ENCODE results near the gene AKTIP. TPM values are rescaled to one million over a fixed set of nuclear protein-coding genes. Genes with fewer than 3 reads are reported as not detected.

AKTIP gene
- total RNA-seq, 2 experiments from 2014 or later = 12.4 to 17.9 TPM

DNA sequence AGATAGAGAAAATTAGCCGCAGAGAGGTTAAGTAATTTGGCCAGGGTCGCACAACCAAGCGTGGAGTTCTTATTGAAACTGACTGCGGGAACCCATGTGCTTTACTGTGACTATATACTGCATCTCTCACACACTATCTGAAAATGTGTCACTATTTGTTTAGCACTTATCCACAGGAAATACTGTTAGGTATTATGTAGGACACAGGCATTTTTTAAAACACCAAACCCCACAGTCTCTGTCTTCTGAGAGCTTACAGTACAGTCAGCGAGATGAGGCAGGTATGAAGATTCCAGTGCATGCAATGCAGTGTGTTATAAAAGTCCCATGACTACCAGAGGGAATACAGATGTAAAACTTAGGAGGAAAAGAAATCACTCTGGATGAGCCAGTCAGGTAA, 57.5 kb downstream of the AKTIP start:
- CTCF ChIA-PET (ENCODE audit: unreplicated experiment) = interaction anchor here (1.5 kb wide), 1 partner anchor 10 kb away, joined by 3 read pairs; no protein-coding TSS in a partner anchor

More for the DNA sequence above, 57.5 kb downstream of the AKTIP start:
- H3K4me3 ChIP-seq (ENCODE audit: low read depth, low read length, poor library complexity, severe bottlenecking) = no peak overlapping the region
- peaks cover 9% of the 10 kb centered on the region; the same call in 1 of the 2 replicates for H3K9me3 ChIP-seq (ENCODE audit: low read length)
- no TSS peak for BruUV-seq (replicated peaks)
- peaks cover 13% of the 10 kb centered on the region for H3K4me1 ChIP-seq (ENCODE audit: insufficient read depth, low read length, poor library complexity, severe bottlenecking)
- H2AFZ ChIP-seq (ENCODE audit: low read length) = no peak overlapping the region
- intact Hi-C loops (cut with micrococcal nuclease; ENCODE audit: unreplicated experiment) = no loop called here
- H3K27ac ChIP-seq (ENCODE audit: low read depth, low read length, poor library complexity, severe bottlenecking) = no peak overlapping the region
- TF ChIP-seq, protein P1, sequence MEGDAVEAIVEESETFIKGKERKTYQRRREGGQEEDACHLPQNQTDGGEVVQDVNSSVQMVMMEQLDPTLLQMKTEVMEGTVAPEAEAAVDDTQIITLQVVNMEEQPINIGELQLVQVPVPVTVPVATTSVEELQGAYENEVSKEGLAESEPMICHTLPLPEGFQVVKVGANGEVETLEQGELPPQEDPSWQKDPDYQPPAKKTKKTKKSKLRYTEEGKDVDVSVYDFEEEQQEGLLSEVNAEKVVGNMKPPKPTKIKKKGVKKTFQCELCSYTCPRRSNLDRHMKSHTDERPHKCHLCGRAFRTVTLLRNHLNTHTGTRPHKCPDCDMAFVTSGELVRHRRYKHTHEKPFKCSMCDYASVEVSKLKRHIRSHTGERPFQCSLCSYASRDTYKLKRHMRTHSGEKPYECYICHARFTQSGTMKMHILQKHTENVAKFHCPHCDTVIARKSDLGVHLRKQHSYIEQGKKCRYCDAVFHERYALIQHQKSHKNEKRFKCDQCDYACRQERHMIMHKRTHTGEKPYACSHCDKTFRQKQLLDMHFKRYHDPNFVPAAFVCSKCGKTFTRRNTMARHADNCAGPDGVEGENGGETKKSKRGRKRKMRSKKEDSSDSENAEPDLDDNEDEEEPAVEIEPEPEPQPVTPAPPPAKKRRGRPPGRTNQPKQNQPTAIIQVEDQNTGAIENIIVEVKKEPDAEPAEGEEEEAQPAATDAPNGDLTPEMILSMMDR (conservative IDR thresholded peaks at IDR 0.05; ENCODE audit: low read length) = no peak
- no peak for TF ChIP-seq EZH2phosphoT487 (IDR thresholded peaks at IDR 0.05; ENCODE audit: borderline replicate concordance, low read depth, low read length)
- peaks cover 74% of the 10 kb centered on the region for H3K36me3 ChIP-seq (ENCODE audit: insufficient read depth, low read length)
- H3K9me2 ChIP-seq (ENCODE audit: insufficient read depth, low read length) = no peaks in the 10 kb centered on the region
- POLR2A ChIA-PET = interaction anchor here (0.6 to 1.5 kb wide), 5 partner anchors 10 to 474 kb away, joined by 3 to 7 read pairs (median 3); no protein-coding TSS in a partner anchor
- no peak overlapping the region for H3K4me2 ChIP-seq (ENCODE audit: low read length)
- no peak for DNase-seq (ENCODE audit: low spot score)
- H3K79me2 ChIP-seq (ENCODE audit: insufficient read depth, low read depth, low read length) = no peaks in the 10 kb centered on the region
- H4K20me1 ChIP-seq (ENCODE audit: insufficient read depth, low read length) = no peaks in the 10 kb centered on the region

Small RNA genes within 50 kb of the gene (small RNA-seq; reads per million reads assigned to genes)
- not detected for gene RNU6-1153P

Other genes with a start within 250 kb of the AKTIP start
- gene RBL2, start 68.7 kb downstream of the AKTIP start, total RNA-seq (2014; rRNA removed; shearing (Covaris generic)) = 44.3 and 51.1 TPM in 2 replicates
- gene RBL2, start 68.7 kb downstream of the AKTIP start, total RNA-seq (2022) = 69.0 and 83.3 TPM in 2 replicates
- gene RPGRIP1L, start 200.7 kb upstream of the AKTIP start, total RNA-seq (2014; rRNA removed; shearing (Covaris generic)) = 9.4 and 15.4 TPM in 2 replicates
- gene RPGRIP1L, start 200.7 kb upstream of the AKTIP start, total RNA-seq (2022) = 12.7 and 14.2 TPM in 2 replicates
- 47.9 and 57.1 TPM in 2 replicates for gene FTO, start 200.9 kb upstream of the AKTIP start, total RNA-seq (2014; rRNA removed; shearing (Covaris generic))
- 64.3 and 68.0 TPM in 2 replicates for gene FTO, start 200.9 kb upstream of the AKTIP start, total RNA-seq (2022)

Measured in OCI-LY7 (cell line).